Colonic mucosa (tissue), 4 donors: ENCODE data around the gene F2RL3. TPM values are rescaled to one million over a fixed set of nuclear protein-coding genes. Genes with fewer than 3 reads are reported as not detected.

Experiments
- DNase-seq: peaks from one replicate; pipeline ENCODE4 v3.0.0-alpha.2; 2020
- H3K27ac ChIP-seq: fragments of 200-600 bp; one replicate; pipeline ENCODE4 v1.8.0; 2021
- H3K27me3 ChIP-seq: fragments of 200-600 bp; one replicate; pipeline ENCODE4 v1.8.0; 2021
- H3K36me3 ChIP-seq: fragments of 200-600 bp; one replicate; pipeline ENCODE4 v1.8.0; 2021
- H3K4me1 ChIP-seq: fragments of 200-600 bp; one replicate; pipeline ENCODE4 v1.8.0; 2021; ENCODE audit warnings: mild to moderate bottlenecking
- H3K4me3 ChIP-seq: fragments of 200-600 bp; one replicate; pipeline ENCODE4 v1.8.0; 2021
- H3K9ac ChIP-seq, 2 donors: one replicate each; pipeline ENCODE4 v1.7.0; 2013; ENCODE audit warnings: control low read depth in 2 of 2, low read depth in 2 of 2, low read length in 2 of 2
- H3K9me3 ChIP-seq: fragments of 200-600 bp; one replicate; pipeline ENCODE4 v1.8.0; 2021
- intact Hi-C: fragments of 100-400 bp; cut with DNase I; formaldehyde crosslinking; loops from one replicate; pipeline ENCODE4 v1.14.1; 2022
- total RNA-seq, 2 donors: library from RNA; stranded (reverse); fragmentation: NEBNext Ultra II Directional in 1 of 2; extraction: Animal tissue kit (Norgen Biotek cat#: 25700) in 1 of 2; gene quantifications; one replicate each; pipeline ENCODE4 v1.2.1, GENCODE V29; 2021
- TF ChIP-seq, protein P1 (sequence below): fragments of 200-600 bp; IDR thresholded peaks from one replicate; pipeline ENCODE4 v1.8.0; 2022; ENCODE audit warnings: antibody characterized with exemption, mild to moderate bottlenecking
- donor health status: healthy.
- donor health status: DM: no; HTN: no; CAD: no.
- donor health status: DM: no; HTN: no; CAD: no.

The F2RL3 gene
- total RNA-seq, 2 donors from 2014 or later = 0.84 to 0.98 TPM

DNA sequence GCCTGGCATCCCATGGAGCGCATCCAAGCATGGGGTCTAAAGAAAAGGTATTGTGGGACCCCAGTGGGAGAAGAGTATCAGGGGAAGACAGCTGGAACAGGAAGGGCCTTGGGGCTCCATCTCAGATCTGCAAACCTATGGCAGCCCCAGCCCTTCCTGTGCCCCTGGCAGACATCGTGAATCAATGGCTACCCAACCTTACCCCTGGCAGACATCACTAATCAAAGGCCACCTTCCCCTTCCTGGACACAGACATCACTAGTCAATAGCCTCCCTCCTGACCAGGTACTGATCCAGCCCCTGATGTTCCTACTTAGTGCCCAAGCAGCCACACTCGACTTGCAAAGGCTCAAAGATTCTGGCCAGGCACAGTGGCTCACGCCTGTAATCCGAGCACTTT, 15.8 kb downstream of the F2RL3 start:
- Histone ChIP-seq H3K9me3 (no peaks in the 10 kb centered on the region), H3K27me3 (no peaks in the 10 kb centered on the region), H3K4me3 (no peak overlapping the region), H3K4me1 (no peaks in the 10 kb centered on the region), H3K9ac (no peak overlapping the region), H3K27ac (no peak overlapping the region), H3K36me3 (no peaks in the 10 kb centered on the region)
- intact Hi-C loops = loop anchor here (5.0 kb wide), 1 partner anchor 132 kb away; no protein-coding TSS in a partner anchor
- TF ChIP-seq, protein P1, sequence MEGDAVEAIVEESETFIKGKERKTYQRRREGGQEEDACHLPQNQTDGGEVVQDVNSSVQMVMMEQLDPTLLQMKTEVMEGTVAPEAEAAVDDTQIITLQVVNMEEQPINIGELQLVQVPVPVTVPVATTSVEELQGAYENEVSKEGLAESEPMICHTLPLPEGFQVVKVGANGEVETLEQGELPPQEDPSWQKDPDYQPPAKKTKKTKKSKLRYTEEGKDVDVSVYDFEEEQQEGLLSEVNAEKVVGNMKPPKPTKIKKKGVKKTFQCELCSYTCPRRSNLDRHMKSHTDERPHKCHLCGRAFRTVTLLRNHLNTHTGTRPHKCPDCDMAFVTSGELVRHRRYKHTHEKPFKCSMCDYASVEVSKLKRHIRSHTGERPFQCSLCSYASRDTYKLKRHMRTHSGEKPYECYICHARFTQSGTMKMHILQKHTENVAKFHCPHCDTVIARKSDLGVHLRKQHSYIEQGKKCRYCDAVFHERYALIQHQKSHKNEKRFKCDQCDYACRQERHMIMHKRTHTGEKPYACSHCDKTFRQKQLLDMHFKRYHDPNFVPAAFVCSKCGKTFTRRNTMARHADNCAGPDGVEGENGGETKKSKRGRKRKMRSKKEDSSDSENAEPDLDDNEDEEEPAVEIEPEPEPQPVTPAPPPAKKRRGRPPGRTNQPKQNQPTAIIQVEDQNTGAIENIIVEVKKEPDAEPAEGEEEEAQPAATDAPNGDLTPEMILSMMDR = no peak
- DNase-seq = no peak

DNA sequence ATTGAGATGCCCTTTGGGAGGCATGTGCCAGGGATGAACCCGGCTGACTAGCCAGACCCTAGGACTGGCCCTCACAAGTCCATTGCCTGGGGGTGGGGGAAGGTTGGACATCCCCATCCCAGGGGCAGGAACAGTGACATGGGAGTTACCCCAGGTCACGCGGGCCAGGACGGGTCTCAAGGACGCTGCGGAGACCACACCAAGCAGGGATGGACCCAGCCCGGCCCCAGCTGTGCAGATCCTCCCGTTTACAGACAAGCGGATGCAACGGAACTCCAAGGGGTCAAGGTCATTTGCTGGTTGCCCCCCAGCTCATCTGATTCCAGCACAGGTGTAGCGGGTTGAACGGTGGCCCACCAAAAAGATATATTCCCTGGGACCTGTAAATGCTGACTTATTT, 20.0 kb downstream of the F2RL3 start:
- Histone ChIP-seq H3K9ac (no peak overlapping the region), H3K4me3 (no peak overlapping the region), H3K9me3 (no peaks in the 10 kb centered on the region), H3K27me3 (no peaks in the 10 kb centered on the region), H3K27ac (no peak overlapping the region), H3K36me3 (no peaks in the 10 kb centered on the region), H3K4me1 (no peaks in the 10 kb centered on the region)
- TF ChIP-seq, protein P1 = no peak
- intact Hi-C loops = no loop called here
- no peak for DNase-seq

DNA sequence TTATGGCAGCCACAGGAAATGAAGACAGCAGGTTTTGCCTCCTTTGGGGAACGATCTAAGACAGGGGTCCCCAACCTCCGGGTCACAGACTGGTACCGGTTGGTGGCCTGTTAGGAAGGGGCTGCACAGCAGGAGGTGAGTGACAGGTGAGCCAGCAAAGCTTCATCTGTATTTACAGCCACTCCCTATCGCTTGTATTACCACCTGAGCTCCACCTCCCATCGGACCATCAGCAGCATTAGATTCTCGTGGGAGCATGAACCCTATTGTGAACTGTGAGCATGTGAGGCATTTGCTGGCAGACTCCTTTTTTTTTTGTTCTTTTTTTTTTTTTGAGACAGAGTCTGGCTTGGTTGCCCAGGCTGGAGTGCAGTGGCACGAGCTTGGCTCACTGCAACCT, 22.2 kb downstream of the F2RL3 start:
- no peak overlapping the region for H3K4me3 ChIP-seq
- intact Hi-C loops = no loop called here
- no peaks in the 10 kb centered on the region for H3K4me1 ChIP-seq
- H3K27me3 ChIP-seq = no peaks in the 10 kb centered on the region
- H3K9me3 ChIP-seq = no peaks in the 10 kb centered on the region
- no peaks in the 10 kb centered on the region for H3K36me3 ChIP-seq
- no peak for DNase-seq
- H3K9ac ChIP-seq = no peak overlapping the region
- H3K27ac ChIP-seq = no peak overlapping the region
- TF ChIP-seq, protein P1 = no peak

DNA sequence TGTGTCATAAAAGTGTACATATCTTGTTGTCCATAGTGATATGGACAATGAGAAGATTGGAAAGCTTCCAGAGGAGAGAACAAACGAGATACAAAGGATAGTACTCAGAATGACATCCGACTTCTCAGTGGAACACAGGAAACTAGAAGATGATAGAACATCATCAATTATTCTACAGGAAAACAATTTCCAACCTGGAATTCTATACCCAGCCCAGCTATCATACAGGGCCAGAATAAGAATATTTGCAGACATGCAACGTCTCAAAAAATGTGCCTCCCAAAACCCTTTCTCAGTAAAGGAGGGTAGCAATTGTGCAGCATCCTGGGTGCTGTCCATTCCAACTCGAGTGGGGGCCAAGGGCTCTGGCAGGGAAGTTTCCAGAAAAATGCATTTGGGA, 24.0 kb downstream of the F2RL3 start:
- intact Hi-C loops = no loop called here
- H3K27me3 ChIP-seq = no peaks in the 10 kb centered on the region
- TF ChIP-seq, protein P1 = no peak
- no peaks in the 10 kb centered on the region for H3K9me3 ChIP-seq
- H3K36me3 ChIP-seq = no peaks in the 10 kb centered on the region
- H3K4me3 ChIP-seq = no peak overlapping the region
- no peak overlapping the region for H3K27ac ChIP-seq
- no peak overlapping the region for H3K9ac ChIP-seq
- no peaks in the 10 kb centered on the region for H3K4me1 ChIP-seq
- no peak for DNase-seq

DNA sequence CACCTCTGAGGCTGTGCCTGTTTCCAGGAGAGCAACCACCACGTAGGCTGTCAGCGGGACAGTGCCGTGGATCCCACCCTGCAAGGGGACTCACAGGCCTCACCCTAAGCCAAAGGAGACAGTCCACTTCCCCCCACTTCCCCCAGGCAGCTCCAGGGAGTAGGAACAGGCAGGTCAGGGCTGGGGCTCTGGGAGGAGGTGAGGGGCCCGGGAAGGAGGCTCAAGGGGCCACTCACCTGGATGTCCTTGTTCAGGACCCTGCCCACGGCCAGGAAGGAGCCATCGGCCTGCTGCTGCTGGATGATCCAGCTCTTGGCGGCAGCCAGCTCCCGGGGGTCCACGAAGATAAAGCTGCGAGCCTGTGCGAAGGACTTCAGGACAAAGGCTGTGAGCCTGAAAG, 25.6 kb downstream of the F2RL3 start:
- Histone ChIP-seq H3K27me3 (no peaks in the 10 kb centered on the region), H3K4me3 (no peak overlapping the region), H3K4me1 (no peaks in the 10 kb centered on the region), H3K36me3 (no peaks in the 10 kb centered on the region), H3K27ac (no peak overlapping the region), H3K9ac (no peak overlapping the region), H3K9me3 (no peaks in the 10 kb centered on the region)
- intact Hi-C loops = no loop called here
- TF ChIP-seq, protein P1 = no peak
- DNase-seq = no peak

DNA sequence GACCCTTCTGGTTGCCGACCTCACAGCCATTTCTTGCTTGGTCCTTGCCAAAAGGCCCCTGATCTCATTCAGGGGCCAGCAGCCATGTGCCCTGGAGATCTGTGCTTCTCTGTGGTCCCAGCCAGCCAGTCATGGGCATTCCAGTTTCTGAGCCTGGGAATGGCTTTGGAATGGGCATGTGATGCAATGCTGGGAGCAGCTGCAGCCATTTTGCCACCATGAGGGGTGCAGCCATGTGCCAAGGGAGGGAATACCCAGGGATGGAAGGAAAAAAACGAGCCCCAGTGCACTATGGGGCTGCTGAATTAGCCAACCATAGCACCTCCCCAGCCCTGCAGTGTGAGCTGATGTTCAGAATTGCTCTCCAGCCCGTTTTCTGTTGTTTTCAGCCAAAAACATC, 26.3 kb downstream of the F2RL3 start:
- no peaks in the 10 kb centered on the region for H3K36me3 ChIP-seq
- no peak for DNase-seq
- TF ChIP-seq, protein P1 = no peak
- no peak overlapping the region for H3K9ac ChIP-seq
- H3K27ac ChIP-seq = no peak overlapping the region
- no peaks in the 10 kb centered on the region for H3K27me3 ChIP-seq
- no peaks in the 10 kb centered on the region for H3K4me1 ChIP-seq
- intact Hi-C loops = no loop called here
- no peaks in the 10 kb centered on the region for H3K9me3 ChIP-seq
- H3K4me3 ChIP-seq = no peak overlapping the region
